ENCODE results near the gene RBP2.
"Not testable (repeated sequence)": the region's sequence is repeated elsewhere in the genome, so short reads cannot be mapped to it uniquely, and the experiment has no call there.

RBP2 gene

GRCh38 chr3:139440639-139441556, 35.4 kb downstream of the RBP2 start:
- DNase-seq: no peak

GRCh38 chr3:139439278-139439677, 37.0 kb downstream of the RBP2 start:
- no peak for DNase-seq

- DNase-seq: no peak
These were observed 41.5 kb downstream of the RBP2 start for GRCh38 chr3:139434764-139435307.

GRCh38 chr3:139434228-139434627, 42.1 kb downstream of the RBP2 start:
- DNase-seq: no peak

- DNase-seq: no peak
These were observed 43.2 kb downstream of the RBP2 start for GRCh38 chr3:139433089-139433488.

- no peak for DNase-seq
These were observed 45.8 kb downstream of the RBP2 start for GRCh38 chr3:139430493-139430892.

GRCh38 chr3:139427283-139428060, 48.8 kb downstream of the RBP2 start:
- peak; percentile 41 for DNase-seq

- DNase-seq: no peak
These were observed 50.4 kb downstream of the RBP2 start for GRCh38 chr3:139425745-139426400.

- DNase-seq: no peak
These were observed 53.1 kb downstream of the RBP2 start for GRCh38 chr3:139423232-139423631.

GRCh38 chr3:139421460-139421859, 54.9 kb downstream of the RBP2 start:
- no peak for DNase-seq

- no peak for DNase-seq
These were observed 55.3 kb downstream of the RBP2 start for GRCh38 chr3:139421040-139421439.

GRCh38 chr3:139418144-139418543, 58.2 kb downstream of the RBP2 start:
- DNase-seq: no peak

GRCh38 chr3:139416275-139416674, 60.0 kb downstream of the RBP2 start:
- no peak for DNase-seq

GRCh38 chr3:139414608-139415224, 61.6 kb downstream of the RBP2 start:
- no peak for DNase-seq

GRCh38 chr3:139412891-139413290, 63.4 kb downstream of the RBP2 start:
- not testable (repeated sequence) for DNase-seq

Measured in 8988T (cell line).